HEK293 (cell line): ENCODE results near the gene DDIT4.

ENCODE experiments used
- CTCF ChIA-PET: fragments of 350-600 bp; formaldehyde crosslinking; extraction: SDS; loops from one replicate; lab custom pipeline; 2021; ENCODE audit warnings: antibody characterized with exemption; lab: Yijun Ruan, JAX
- POLR2A ChIA-PET: fragments of 300-600 bp; formaldehyde crosslinking; extraction: SDS; loops from one replicate; lab custom pipeline; 2020; ENCODE audit warnings: antibody characterized with exemption, inconsistent platforms; lab: Yijun Ruan, JAX
- H3K27ac ChIP-seq: fragments of 200-500 bp; sonication (Bioruptor generic); 2 replicates; pipeline ENCODE4 v1.5.1; 2014; ENCODE audit warnings: low read depth, low read length, control low read depth, inconsistent platforms; ENCODE audit errors: extremely low read depth
- H3K36me3 ChIP-seq, 2 experiments: fragments of 200-500 bp in 1 of 2; sonication (Bioruptor generic) in 1 of 2; 1 replicate in 1 of 2; 2 replicates in 1 of 2; pipeline ENCODE4 v1.5.1; 2014 to 2017; ENCODE audit warnings: inconsistent platforms in 2 of 2, low read length in 2 of 2; ENCODE audit not compliant: control insufficient read depth in 2 of 2, insufficient read depth in 1 of 2
- H3K4me1 ChIP-seq: fragments of 200-500 bp; sonication (Bioruptor generic); 2 replicates; pipeline ENCODE4 v1.5.1; 2014; ENCODE audit warnings: mild to moderate bottlenecking, low read length, inconsistent platforms; ENCODE audit not compliant: control insufficient read depth, insufficient read depth
- H3K4me3 ChIP-seq: 2 replicates; pipeline ENCODE4 v1.5.1; 2011; ENCODE audit warnings: low read depth, mild to moderate bottlenecking, control low read depth, low read length, moderate library complexity
- H3K9me3 ChIP-seq: fragments of 200-500 bp; sonication (Bioruptor generic); 2 replicates; pipeline ENCODE4 v1.5.1; 2014; ENCODE audit warnings: low read depth, low read length, inconsistent platforms; ENCODE audit not compliant: control insufficient read depth, insufficient read depth
- GLIS2 ChIP-seq: fragments of 450-650 bp; formaldehyde crosslinking; IDR thresholded peaks from 2 replicates; pipeline ENCODE4 v1.5.1; 2016; ENCODE audit warnings: missing biosample characterization, missing genetic modification characterization
- KLF16 ChIP-seq: fragments of 450-650 bp; formaldehyde crosslinking; IDR thresholded peaks from 2 replicates; pipeline ENCODE4 v1.5.1; 2017; ENCODE audit warnings: missing biosample characterization, missing genetic modification characterization
- OSR2 ChIP-seq: fragments of 450-650 bp; formaldehyde crosslinking; IDR thresholded peaks from 2 replicates; pipeline ENCODE4 v1.5.1; 2016; ENCODE audit warnings: missing biosample characterization, missing genetic modification characterization
- PRDM1 ChIP-seq: fragments of 450-650 bp; formaldehyde crosslinking; IDR thresholded peaks from 2 replicates; pipeline ENCODE4; 2016; ENCODE audit warnings: missing biosample characterization, missing genetic modification characterization
- PRDM10 ChIP-seq: fragments of 450-650 bp; formaldehyde crosslinking; IDR thresholded peaks from 2 replicates; pipeline ENCODE4 v1.5.1; 2016; ENCODE audit warnings: missing biosample characterization, missing genetic modification characterization
- SCRT1 ChIP-seq: fragments of 450-650 bp; formaldehyde crosslinking; IDR thresholded peaks from 2 replicates; pipeline ENCODE4 v1.5.1; 2016; ENCODE audit warnings: missing biosample characterization, missing genetic modification characterization, borderline replicate concordance
- SCRT2 ChIP-seq: fragments of 450-650 bp; formaldehyde crosslinking; IDR thresholded peaks from 2 replicates; pipeline ENCODE4 v1.5.1; 2016; ENCODE audit warnings: missing biosample characterization, missing genetic modification characterization
- TSHZ1 ChIP-seq: fragments of 450-650 bp; formaldehyde crosslinking; IDR thresholded peaks from 2 replicates; pipeline ENCODE4 v1.5.1; 2016; ENCODE audit warnings: missing biosample characterization, missing genetic modification characterization, borderline replicate concordance
- ZBTB17 ChIP-seq: fragments of 450-650 bp; formaldehyde crosslinking; IDR thresholded peaks from 2 replicates; pipeline ENCODE4 v1.5.1; 2016; ENCODE audit warnings: missing biosample characterization, missing genetic modification characterization
- ZBTB26 ChIP-seq: fragments of 450-650 bp; formaldehyde crosslinking; optimal IDR thresholded peaks from 2 replicates; pipeline ENCODE3; 2016; ENCODE audit warnings: missing biosample characterization, mild to moderate bottlenecking, missing genetic modification characterization
- ZBTB48 ChIP-seq: fragments of 450-650 bp; formaldehyde crosslinking; IDR thresholded peaks from 2 replicates; pipeline ENCODE4 v1.5.1; 2016; ENCODE audit warnings: missing biosample characterization, missing genetic modification characterization
- ZNF146 ChIP-seq: fragments of 450-650 bp; formaldehyde crosslinking; IDR thresholded peaks from 2 replicates; pipeline ENCODE4 v1.5.1; 2016; ENCODE audit warnings: missing biosample characterization, missing genetic modification characterization
- ZNF157 ChIP-seq: fragments of 450-650 bp; formaldehyde crosslinking; IDR thresholded peaks from 2 replicates; pipeline ENCODE4 v1.5.1; 2016; ENCODE audit warnings: missing biosample characterization, missing genetic modification characterization
- ZNF18 ChIP-seq: fragments of 450-650 bp; formaldehyde crosslinking; IDR thresholded peaks from 2 replicates; pipeline ENCODE4 v1.5.1; 2016; ENCODE audit warnings: missing biosample characterization, missing genetic modification characterization
- ZNF202 ChIP-seq: fragments of 450-650 bp; formaldehyde crosslinking; IDR thresholded peaks from 2 replicates; pipeline ENCODE4 v1.5.1; 2016; ENCODE audit warnings: missing biosample characterization, missing genetic modification characterization, borderline replicate concordance
- ZNF223 ChIP-seq: fragments of 450-650 bp; formaldehyde crosslinking; IDR thresholded peaks from 2 replicates; pipeline ENCODE4 v1.5.1; 2016; ENCODE audit warnings: missing biosample characterization, missing genetic modification characterization
- ZNF335 ChIP-seq: fragments of 450-650 bp; formaldehyde crosslinking; conservative IDR thresholded peaks from 2 replicates; pipeline ENCODE4 v1.5.1; 2016; ENCODE audit warnings: missing biosample characterization, missing genetic modification characterization
- ZNF580 ChIP-seq: fragments of 450-650 bp; formaldehyde crosslinking; IDR thresholded peaks from 2 replicates; pipeline ENCODE4 v1.5.1; 2016; ENCODE audit warnings: missing biosample characterization, missing genetic modification characterization
- ZNF600 ChIP-seq: fragments of 450-650 bp; formaldehyde crosslinking; IDR thresholded peaks from 2 replicates; pipeline ENCODE4 v1.5.1; 2016; ENCODE audit warnings: missing biosample characterization, missing genetic modification characterization
- ZNF747 ChIP-seq: fragments of 450-650 bp; formaldehyde crosslinking; IDR thresholded peaks from 2 replicates; pipeline ENCODE4 v1.5.1; 2016; ENCODE audit warnings: missing biosample characterization, missing genetic modification characterization
- ZNF791 ChIP-seq: fragments of 450-650 bp; formaldehyde crosslinking; IDR thresholded peaks from 2 replicates; pipeline ENCODE4 v1.5.1; 2016; ENCODE audit warnings: missing biosample characterization, missing genetic modification characterization
- ZNF792 ChIP-seq: fragments of 450-650 bp; formaldehyde crosslinking; IDR thresholded peaks from 2 replicates; pipeline ENCODE4 v1.5.1; 2016; ENCODE audit warnings: missing biosample characterization, missing genetic modification characterization
- ZSCAN30 ChIP-seq: fragments of 450-650 bp; IDR thresholded peaks from 2 replicates; pipeline ENCODE4 v1.5.1; 2018; ENCODE audit warnings: missing biosample characterization, mild to moderate bottlenecking, missing genetic modification characterization, moderate library complexity

DDIT4 gene

GRCh38 chr10:72243822-72244437 lies 29.8 kb upstream of the DDIT4 start (continued):
- TF ChIP-seq PRDM10 (tag by site-specific recombination): peak; percentile 73
- peak; percentile 85 for TF ChIP-seq ZBTB48 (tag by site-specific recombination)
- TF ChIP-seq ZSCAN30: peak; percentile 32

- no peaks in the 10 kb centered on the region for H3K36me3 ChIP-seq
- ChIA-PET CTCF (interaction anchor here (0.7 kb wide), 1 partner anchor 29 kb away, joined by 4 read pairs; the partner anchor contains the start of gene DDIT4), POLR2A (interaction anchor here (0.8 to 2.2 kb wide), 4 partner anchors 10 to 30 kb away, joined by 3 to 11 read pairs (median 5); partner anchors contain the start of gene DDIT4)
- peak overlapping the region; percentile 90 for H3K27ac ChIP-seq
- no peak for TF ChIP-seq OSR2 (tag by site-specific recombination)
- no peak for TF ChIP-seq GLIS2 (tag by site-specific recombination)
- TF ChIP-seq TSHZ1 (tag by site-specific recombination): no peak
- TF ChIP-seq ZNF580 (tag by site-specific recombination): no peak
- TF ChIP-seq PRDM1 (tag by site-specific recombination): 0 out of 2 replicates have a peak, but pooled peaks have one; percentile 40
- peak; percentile 72 for TF ChIP-seq SCRT2 (tag by site-specific recombination)
- TF ChIP-seq ZNF335 (tag by site-specific recombination): 0 out of 2 replicates have a peak, but pooled peaks have one; percentile 14
- 0 out of 2 replicates have a peak, but pooled peaks have one; percentile 9 for TF ChIP-seq ZNF600 (tag by site-specific recombination)
- TF ChIP-seq ZBTB26 (tag by site-specific recombination): no peak
- TF ChIP-seq ZNF146 (tag by site-specific recombination): no peak
- TF ChIP-seq KLF16: no peak
- TF ChIP-seq SCRT1: no peak
- TF ChIP-seq ZNF157 (tag by site-specific recombination): no peak
- TF ChIP-seq ZNF747 (tag by site-specific recombination): no peak
- TF ChIP-seq ZNF223: no peak
- no peak for TF ChIP-seq ZNF791 (tag by site-specific recombination)
- TF ChIP-seq ZNF202 (tag by site-specific recombination): no peak
- TF ChIP-seq ZNF18: no peak
- no peak for TF ChIP-seq ZNF792 (tag by site-specific recombination)
- peak; percentile 95 for TF ChIP-seq ZBTB17
- no peak overlapping the region for H3K4me3 ChIP-seq
- H3K9me3 ChIP-seq: no peaks in the 10 kb centered on the region
- H3K4me1 ChIP-seq: peaks cover 22% of the 10 kb centered on the region
Measured at GRCh38 chr10:72244573-72245038, 29.1 kb upstream of the DDIT4 start.
